ENCODE results near the gene MOB3C.

MOB3C gene

DNA sequence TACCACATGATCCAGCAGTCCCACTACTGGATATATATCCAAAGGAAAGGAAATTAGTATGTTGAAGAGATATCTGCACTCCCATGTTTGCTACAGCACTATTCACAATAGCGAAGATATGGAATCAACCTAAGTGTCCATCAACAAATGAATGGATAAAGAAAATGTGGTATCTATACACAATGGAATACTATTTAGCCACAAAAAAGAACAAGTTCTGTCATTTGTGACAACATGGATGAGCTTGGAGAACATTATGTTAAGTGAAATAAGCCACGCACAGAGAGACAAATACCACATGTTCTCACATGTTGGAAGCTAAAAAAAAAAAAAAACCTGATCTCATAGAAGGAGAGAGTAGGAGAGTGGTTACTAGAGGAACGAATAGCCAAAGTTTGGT, 33.9 kb upstream of the MOB3C start:
- no peak for DNase-seq (ENCODE audit: insufficient read length)
- no peak for TF ChIP-seq TAF1 (IDR thresholded peaks at IDR 0.05; ENCODE audit: borderline replicate concordance, low read depth, low read length)
- TF ChIP-seq POLR2AphosphoS5 (IDR thresholded peaks at IDR 0.05; ENCODE audit: low read depth, low read length): no peak
- no peak for FAIRE-seq

DNA sequence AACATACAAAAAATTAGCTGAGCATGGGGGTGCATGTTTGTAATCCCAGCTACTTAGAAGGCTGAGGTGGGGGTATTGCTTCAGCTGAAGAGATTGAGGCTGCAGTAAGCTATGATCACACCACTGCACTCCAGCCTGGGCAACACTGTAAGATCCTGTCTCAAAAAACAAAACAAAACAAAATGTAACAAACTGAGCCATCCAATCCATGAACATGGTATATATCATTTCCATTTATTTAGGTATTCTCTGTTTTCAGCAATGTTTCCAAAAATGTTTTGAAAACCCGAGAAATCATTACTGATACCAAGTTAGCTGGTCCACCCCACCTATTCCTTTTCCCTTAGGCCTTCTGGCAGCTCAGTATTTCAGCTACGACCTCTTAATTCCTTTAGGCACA, 33.2 kb upstream of the MOB3C start:
- no peak for TF ChIP-seq POLR2AphosphoS5 (IDR thresholded peaks at IDR 0.05; ENCODE audit: low read depth, low read length)
- no peak for TF ChIP-seq TAF1 (IDR thresholded peaks at IDR 0.05; ENCODE audit: borderline replicate concordance, low read depth, low read length)
- no peak for TF ChIP-seq POLR2A (IDR thresholded peaks at IDR 0.05; ENCODE audit: low read depth, low read length)
- DNase-seq (ENCODE audit: insufficient read length) (no peak), FAIRE-seq (no peak)

DNA sequence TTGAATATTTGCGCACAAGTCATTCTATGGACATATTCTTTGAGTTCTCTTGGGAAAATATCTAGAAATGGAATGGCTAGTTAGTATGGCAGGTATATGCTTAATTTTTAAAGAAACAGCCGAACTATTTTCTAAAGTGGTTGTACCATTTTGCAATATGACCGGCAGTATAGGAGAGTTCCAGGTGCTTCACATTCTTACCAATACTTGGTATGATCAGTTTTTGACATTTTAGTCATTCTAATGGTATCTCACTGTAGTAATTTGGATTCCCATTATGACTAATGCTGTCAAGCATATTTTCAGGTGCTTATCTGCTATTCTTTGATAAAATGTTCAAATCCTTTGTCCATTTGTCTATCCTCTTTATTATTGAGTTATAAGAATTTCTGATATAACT, 31.0 kb upstream of the MOB3C start:
- TF ChIP-seq TAF1 (IDR thresholded peaks at IDR 0.05; ENCODE audit: borderline replicate concordance, low read depth, low read length) (no peak), POLR2AphosphoS5 (IDR thresholded peaks at IDR 0.05; ENCODE audit: low read depth, low read length) (no peak), POLR2A (IDR thresholded peaks at IDR 0.05; ENCODE audit: low read depth, low read length) (no peak)
- no peak for DNase-seq (ENCODE audit: insufficient read length)
- no peak for FAIRE-seq

DNA sequence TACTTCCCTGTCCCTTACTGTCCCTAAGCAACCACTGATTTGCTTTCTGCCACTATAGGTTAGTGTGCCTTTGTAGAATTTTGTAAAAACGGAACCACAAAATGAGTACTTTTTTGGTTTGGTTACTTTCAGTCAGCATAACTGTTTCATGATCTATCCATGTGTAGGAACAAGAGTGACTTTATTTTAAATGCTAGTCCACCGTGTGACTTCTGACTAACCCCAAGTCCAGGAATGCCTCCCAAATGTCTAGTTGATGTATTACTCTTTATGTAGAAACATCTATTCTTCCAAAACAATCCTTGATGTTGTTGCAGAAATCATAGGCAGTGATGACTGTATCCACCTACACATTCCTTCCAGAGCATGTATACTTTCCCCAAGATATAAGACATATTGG, 30.2 kb upstream of the MOB3C start:
- no peak for FAIRE-seq
- no peak for DNase-seq (ENCODE audit: insufficient read length)
- TF ChIP-seq POLR2AphosphoS5 (IDR thresholded peaks at IDR 0.05; ENCODE audit: low read depth, low read length) (no peak), TAF1 (IDR thresholded peaks at IDR 0.05; ENCODE audit: borderline replicate concordance, low read depth, low read length) (no peak), POLR2A (IDR thresholded peaks at IDR 0.05; ENCODE audit: low read depth, low read length) (no peak)

DNA sequence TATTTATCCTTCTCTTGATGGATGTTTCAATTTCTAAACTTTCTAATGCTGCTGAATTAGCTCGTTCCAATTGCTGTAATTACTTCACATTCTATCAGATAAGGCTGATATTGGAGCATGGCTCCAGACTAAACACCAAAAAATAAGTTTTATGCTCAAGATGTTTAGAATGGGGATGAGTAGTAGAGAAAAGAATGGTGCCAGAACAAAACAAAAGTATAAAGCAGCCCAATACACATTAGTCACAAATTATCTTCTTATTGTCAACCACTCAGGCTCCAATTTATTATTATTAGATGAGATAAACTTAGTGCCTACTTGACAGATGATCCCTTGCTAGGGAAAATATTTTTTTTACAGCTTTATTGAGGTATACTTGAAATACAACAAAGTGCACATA, 29.7 kb upstream of the MOB3C start:
- FAIRE-seq: no peak
- TF ChIP-seq POLR2AphosphoS5 (IDR thresholded peaks at IDR 0.05; ENCODE audit: low read depth, low read length) (no peak), TAF1 (IDR thresholded peaks at IDR 0.05; ENCODE audit: borderline replicate concordance, low read depth, low read length) (no peak), POLR2A (IDR thresholded peaks at IDR 0.05; ENCODE audit: low read depth, low read length) (no peak)
- DNase-seq (ENCODE audit: insufficient read length): no peak

DNA sequence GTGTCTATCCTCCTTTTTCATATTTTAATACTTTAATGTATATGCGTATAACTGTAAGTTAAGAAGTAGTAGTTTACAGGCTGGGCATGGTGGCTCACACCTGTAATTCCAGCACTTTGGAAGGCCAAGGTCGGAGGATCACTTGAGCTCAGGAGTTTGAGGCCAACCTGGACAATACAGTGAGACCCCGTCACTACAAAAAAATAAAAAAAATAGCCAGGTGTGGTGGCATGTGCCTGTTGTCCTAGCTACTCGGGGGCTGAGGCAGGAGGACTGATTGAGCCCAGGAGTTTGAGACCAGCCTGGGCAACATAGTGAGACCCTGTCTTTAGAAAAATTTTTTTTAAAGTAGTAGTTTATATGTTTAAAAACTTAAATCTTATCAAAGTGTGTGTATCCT, 29.2 kb upstream of the MOB3C start:
- no peak for TF ChIP-seq TAF1 (IDR thresholded peaks at IDR 0.05; ENCODE audit: borderline replicate concordance, low read depth, low read length)
- no peak for TF ChIP-seq POLR2A (IDR thresholded peaks at IDR 0.05; ENCODE audit: low read depth, low read length)
- no peak for TF ChIP-seq POLR2AphosphoS5 (IDR thresholded peaks at IDR 0.05; ENCODE audit: low read depth, low read length)
- DNase-seq (ENCODE audit: insufficient read length) (no peak), FAIRE-seq (no peak)

DNA sequence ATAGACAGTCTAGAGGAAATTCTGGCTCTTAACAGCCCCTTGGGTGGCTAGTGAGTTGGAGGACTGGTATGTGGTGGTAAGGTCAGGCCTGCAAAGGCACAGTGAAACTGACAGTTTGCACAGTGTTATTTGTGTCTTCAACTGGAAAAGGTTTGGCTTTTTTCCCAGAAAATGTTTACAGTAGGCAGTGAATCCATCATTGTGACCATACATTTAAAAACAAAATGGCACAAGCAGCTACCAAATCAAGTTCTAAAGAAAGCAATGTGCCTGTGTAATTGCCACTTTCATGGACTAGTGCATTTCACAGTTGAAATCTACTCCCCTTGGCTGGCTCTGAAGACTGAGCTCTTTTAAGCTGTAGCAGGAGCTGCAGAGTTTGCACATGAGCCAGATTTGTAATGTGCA, 26.8 kb upstream of the MOB3C start:
- DNase-seq (ENCODE audit: insufficient read length): no peak
- TF ChIP-seq POLR2A (IDR thresholded peaks at IDR 0.05; ENCODE audit: low read depth, low read length) (no peak), POLR2AphosphoS5 (IDR thresholded peaks at IDR 0.05; ENCODE audit: low read depth, low read length) (no peak), TAF1 (IDR thresholded peaks at IDR 0.05; ENCODE audit: borderline replicate concordance, low read depth, low read length) (no peak)
- FAIRE-seq: no peak

DNA sequence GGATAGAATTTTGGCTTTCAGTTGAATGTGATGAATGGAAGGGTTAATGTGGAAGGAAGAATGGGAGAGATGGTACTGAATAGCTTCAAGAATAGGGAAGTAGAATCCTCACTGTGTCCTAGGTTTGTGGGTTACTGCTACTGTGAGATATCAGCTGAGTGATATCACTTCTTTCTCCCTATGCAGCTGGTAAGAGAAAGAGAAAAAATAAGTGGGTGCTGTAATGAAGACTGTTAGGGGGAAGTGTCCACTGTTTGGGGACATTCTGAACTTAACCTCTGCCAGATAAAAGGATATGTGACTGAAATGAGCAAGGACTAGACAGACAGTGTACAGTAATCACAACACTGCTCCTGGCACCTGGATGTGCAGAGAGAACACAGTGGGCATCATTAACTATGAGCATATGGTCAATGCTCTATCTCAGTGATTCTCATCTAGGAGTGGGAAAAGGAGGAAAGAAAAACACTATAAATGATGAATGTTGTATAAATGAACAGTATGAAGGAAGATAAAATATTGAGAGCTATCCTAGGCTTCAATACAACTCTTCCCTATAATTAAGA, 25.6 kb upstream of the MOB3C start:
- no peak for FAIRE-seq
- no peak for DNase-seq (ENCODE audit: insufficient read length)

DNA sequence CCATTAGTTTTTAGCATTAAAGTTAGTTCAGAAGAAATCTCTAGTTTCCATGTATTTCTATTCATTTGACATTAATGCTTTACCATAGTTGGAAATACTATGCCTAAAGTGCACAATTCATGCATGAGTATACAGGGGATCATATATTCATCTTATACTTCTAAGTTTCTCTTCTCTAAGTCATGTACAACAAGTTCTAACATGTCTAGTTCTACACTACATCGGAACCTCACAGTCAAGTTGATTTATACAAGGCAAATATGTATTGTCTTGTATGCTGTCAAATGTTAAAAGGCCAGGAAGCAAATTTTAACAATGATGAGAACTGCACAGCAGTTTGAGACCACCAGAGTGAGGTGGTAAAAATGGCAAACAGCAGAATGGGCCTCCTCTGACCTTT, 22.9 kb upstream of the MOB3C start:
- TF ChIP-seq POLR2A (IDR thresholded peaks at IDR 0.05; ENCODE audit: low read depth, low read length) (no peak), TAF1 (IDR thresholded peaks at IDR 0.05; ENCODE audit: borderline replicate concordance, low read depth, low read length) (no peak), POLR2AphosphoS5 (IDR thresholded peaks at IDR 0.05; ENCODE audit: low read depth, low read length) (no peak)
- DNase-seq (ENCODE audit: insufficient read length): no peak
- no peak for FAIRE-seq

More for the DNA sequence above, 25.6 kb upstream of the MOB3C start:
- TF ChIP-seq TAF1 (IDR thresholded peaks at IDR 0.05; ENCODE audit: borderline replicate concordance, low read depth, low read length) (no peak), POLR2AphosphoS5 (IDR thresholded peaks at IDR 0.05; ENCODE audit: low read depth, low read length) (no peak), POLR2A (IDR thresholded peaks at IDR 0.05; ENCODE audit: low read depth, low read length) (no peak)

DNA sequence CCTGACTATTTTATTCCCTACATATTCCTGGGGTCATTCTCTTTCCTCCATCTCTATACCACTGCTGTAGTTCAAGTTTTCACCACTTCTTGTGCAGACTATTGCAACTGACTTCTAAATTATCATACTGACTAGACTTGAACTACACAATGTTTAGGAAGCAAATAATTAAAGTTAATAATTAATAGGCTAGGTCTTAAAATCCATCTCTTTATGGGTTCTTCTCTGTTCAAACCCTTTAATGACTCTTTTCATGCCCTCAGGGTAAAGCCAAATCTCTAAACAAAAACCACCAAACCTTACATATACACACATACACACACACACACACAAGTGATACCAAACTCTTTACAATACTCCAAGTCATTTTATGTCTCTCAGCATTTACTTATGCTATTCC, 22.3 kb upstream of the MOB3C start:
- DNase-seq (ENCODE audit: insufficient read length) (no peak), FAIRE-seq (no peak)
- no peak for TF ChIP-seq POLR2A (IDR thresholded peaks at IDR 0.05; ENCODE audit: low read depth, low read length)
- no peak for TF ChIP-seq TAF1 (IDR thresholded peaks at IDR 0.05; ENCODE audit: borderline replicate concordance, low read depth, low read length)
- TF ChIP-seq POLR2AphosphoS5 (IDR thresholded peaks at IDR 0.05; ENCODE audit: low read depth, low read length): no peak

DNA sequence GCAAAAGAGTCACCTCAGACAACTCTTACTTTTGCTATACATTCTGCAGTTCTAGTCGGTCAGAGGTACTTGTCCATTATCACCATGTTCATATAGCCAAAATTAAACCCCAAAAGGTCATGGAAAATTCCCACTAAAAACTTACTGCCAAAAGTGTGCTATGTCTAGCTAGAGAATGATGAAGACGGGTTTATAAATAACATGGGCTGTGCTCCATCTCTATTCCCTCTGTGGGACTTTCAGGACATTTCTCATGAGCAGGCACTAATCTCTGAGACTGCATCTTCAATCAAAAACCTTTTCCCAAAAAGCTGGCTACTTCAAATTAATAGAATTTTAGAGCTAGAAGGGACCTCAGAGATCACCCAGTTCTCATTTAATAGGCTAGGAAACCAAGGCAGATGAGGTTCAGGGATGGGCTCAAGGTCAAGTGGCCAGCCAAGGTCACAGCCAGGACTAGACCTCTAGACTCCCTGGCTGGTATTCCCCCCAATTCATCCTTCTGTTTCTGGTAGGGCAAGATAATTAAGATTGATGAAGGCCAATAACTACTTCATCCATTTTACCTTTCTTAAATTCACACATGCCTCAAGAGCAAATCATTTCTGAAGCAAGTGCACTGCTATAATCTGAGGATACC, 21.0 kb upstream of the MOB3C start:
- no peak for TF ChIP-seq POLR2A (IDR thresholded peaks at IDR 0.05; ENCODE audit: low read depth, low read length)
- no peak for TF ChIP-seq POLR2AphosphoS5 (IDR thresholded peaks at IDR 0.05; ENCODE audit: low read depth, low read length)
- TF ChIP-seq TAF1 (IDR thresholded peaks at IDR 0.05; ENCODE audit: borderline replicate concordance, low read depth, low read length): no peak
- FAIRE-seq (no peak), DNase-seq (ENCODE audit: insufficient read length) (no peak)

DNA sequence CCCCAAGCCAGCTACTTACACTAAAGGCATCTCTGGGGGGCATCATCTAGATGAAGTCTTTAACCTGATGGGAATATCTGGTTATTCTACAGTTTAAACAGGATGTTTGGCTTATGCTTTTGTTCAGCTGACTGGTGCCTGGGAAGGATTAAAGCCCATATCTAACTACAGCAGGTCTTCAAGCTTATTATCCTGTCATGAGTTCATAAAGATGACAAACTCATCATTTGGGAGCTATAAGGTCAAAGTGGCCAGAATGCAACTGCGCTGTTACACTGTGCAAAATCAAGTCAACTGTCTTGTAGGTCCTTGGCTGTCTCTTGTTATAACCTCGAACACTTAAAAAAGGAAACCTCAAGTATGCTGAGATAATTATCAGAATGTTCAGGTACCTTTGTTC, 18.6 kb upstream of the MOB3C start:
- TF ChIP-seq POLR2A (IDR thresholded peaks at IDR 0.05; ENCODE audit: low read depth, low read length): no peak
- no peak for TF ChIP-seq TAF1 (IDR thresholded peaks at IDR 0.05; ENCODE audit: borderline replicate concordance, low read depth, low read length)
- FAIRE-seq (no peak), DNase-seq (ENCODE audit: insufficient read length) (no peak)
